HG02759 (cell line): Measurements from ENCODE around the gene PKHD1.

Experiments
- ATAC-seq: cut with Tn5 transposase; IDR thresholded peaks from one replicate; pipeline ENCODE4 v1.9.1; 2021; ENCODE audit warnings: mild to moderate bottlenecking, moderate library complexity; ENCODE audit not compliant: unreplicated experiment

Gene PKHD1

GRCh38 chr6:51651132-51651817 is 436.1 kb downstream of the PKHD1 start:
- no peak for ATAC-seq

GRCh38 chr6:51648774-51649173 is 438.6 kb downstream of the PKHD1 start:
- no peak for ATAC-seq

- ATAC-seq: no peak
These were observed 439.2 kb downstream of the PKHD1 start for GRCh38 chr6:51648236-51648635.

- no peak for ATAC-seq
These were observed 443.0 kb downstream of the PKHD1 start for GRCh38 chr6:51644426-51644825.

- no peak for ATAC-seq
These were observed 447.4 kb downstream of the PKHD1 start for GRCh38 chr6:51640021-51640420.

DNA sequence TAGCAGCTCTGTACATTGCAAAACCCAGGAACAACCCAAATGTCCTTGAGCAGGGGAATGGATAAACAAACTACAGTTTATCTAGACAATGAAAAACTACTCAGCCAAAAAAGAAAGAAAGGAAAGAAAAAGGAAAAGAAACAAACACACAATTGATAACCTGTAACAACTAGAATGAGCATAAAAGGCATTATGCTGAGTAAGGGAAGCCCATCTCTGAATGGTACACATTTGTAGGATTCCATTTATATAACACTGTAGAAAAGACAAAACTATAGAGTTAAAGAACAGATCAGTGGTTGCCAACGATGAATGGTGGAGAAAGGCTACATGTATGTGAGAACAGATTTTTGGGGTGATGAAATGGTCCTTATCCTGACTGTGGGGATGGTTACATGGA is 454.0 kb downstream of the PKHD1 start:
- ATAC-seq: no peak

DNA sequence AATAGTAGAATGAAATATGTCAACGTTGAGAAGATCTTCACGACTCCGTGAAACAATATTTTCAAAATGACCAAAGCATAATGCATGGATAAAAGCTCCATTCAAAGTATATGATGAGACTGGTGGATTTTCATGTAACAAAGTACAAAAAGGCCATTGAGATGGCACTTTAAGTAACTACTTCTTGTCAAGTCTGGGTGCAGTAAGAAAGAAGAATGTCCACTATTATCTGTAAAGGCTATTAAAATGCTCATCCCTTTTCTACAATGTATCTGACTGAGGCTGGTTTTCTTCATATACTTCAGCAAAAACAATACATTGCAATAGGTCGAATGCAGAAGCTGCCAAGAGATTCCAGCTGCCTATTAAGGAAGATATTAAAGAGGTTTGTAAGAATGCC is 457.4 kb downstream of the PKHD1 start:
- ATAC-seq: no peak

DNA sequence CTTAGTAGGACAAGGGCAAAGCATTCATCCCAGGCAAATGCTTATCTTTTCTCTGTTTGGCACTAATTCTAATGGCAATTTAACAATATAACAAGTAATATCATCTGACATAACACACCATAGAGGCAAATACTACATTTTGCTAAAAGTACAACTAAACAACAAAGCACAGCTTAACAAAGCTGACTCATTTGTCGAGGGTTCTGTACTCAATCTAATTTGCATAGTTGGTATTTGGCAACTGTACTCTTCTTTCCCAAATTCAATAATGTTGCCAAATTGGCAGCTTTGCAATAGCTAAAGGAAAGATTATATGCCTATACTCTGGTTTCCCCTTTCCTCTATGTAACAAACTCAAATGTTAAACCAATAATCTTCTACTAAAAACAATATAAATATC is 461.0 kb downstream of the PKHD1 start:
- no peak for ATAC-seq

DNA sequence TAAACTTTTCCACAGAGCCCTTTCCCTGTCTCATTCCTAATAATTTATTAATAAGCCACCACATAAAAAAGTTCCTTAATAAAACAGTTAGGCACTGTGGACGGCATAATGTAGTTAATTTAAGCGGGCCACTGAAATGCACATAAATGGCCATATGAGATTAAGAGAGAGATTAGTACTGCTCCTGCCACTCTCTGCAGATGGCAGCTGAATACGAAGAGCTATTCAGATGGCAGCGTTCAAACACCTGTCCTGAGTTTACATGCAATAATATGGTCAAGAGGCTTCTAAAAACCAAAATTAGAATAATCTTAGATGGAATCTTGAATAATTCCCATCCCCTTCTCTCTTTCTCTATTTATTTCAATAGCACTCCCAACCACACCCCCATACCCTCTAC is 461.8 kb downstream of the PKHD1 start:
- no peak for ATAC-seq

GRCh38 chr6:51620971-51621370 is 466.4 kb downstream of the PKHD1 start:
- ATAC-seq: no peak

DNA sequence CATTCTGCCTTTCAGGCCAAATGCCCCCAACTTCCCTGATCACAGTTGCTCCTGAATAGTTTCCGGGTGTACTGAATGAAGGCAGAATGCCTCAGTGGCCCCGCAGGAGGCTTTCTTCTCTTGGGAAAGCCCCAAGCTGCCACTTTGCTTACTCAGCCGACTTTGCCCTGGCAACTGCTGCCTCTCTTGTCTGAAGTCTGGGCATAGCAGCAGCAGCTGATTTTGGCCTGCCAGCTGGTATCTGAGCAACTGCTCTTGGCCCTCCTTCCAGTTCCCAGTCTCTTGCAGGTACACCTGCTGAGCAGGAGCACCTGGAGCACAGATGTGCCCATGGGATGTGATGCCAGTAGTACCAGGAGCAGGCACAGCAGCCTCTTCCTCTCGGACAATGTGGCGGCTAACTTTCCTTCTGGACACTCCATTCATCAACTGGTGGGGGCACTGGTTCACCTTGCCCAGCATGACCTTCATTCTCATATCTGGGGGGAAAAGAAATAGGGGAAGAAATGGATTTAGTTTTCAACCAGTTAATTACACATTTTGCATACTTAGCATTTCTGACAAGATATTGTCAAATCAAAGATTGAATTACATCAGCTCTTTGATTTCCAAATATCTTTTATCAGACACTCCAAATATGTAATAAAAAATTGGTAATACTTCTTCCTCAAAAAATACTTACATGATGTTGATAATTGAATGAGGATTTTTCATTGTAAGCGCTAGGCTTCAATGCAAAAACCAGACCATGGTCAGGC is 468.2 kb downstream of the PKHD1 start:
- ATAC-seq: peak; percentile 34

GRCh38 chr6:51618563-51618962 is 468.9 kb downstream of the PKHD1 start:
- peak; percentile 59 for ATAC-seq

DNA sequence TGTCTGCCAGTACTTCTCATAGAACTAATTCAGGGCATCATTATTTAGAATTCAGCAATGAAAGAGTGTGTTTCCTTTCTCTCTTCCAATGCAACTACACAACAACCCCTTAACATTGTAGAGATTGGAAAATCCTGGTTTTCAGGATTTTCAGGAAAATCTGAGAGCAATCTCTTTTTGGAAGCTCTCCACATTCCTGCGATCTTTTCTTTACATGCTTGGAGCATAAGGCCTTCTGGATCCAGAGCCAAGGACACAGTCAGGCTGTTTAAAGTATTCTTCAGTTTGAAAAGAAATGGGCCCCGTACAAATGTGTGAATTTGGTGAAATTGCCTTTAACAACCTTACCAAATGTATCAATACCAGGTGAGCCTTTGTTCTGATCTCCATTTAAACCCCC is 469.7 kb downstream of the PKHD1 start:
- ATAC-seq: no peak

- no peak for ATAC-seq
These were observed 471.2 kb downstream of the PKHD1 start for GRCh38 chr6:51616243-51616642.

- no peak for ATAC-seq
These were observed 472.7 kb downstream of the PKHD1 start for GRCh38 chr6:51614725-51615124.

DNA sequence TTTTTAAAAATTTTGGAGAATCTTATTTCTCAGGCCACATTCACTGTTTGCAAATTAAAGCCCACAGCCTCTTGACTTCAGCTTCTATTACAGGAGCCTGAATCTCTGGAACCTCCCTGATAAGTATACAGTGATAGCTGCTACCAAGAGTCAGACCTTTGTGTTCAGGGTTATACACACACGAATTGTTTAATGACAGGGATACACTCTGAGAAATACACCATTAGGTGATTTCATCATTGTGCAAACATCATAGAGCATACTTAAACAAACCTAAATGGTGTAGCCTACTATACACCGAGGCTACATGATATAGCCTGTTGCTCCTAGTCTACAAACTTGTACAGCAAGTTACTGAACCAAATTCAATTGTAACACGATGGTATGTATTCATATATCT is 473.9 kb downstream of the PKHD1 start:
- no peak for ATAC-seq

- ATAC-seq: no peak
These were observed 478.5 kb downstream of the PKHD1 start for GRCh38 chr6:51608932-51609331.

DNA sequence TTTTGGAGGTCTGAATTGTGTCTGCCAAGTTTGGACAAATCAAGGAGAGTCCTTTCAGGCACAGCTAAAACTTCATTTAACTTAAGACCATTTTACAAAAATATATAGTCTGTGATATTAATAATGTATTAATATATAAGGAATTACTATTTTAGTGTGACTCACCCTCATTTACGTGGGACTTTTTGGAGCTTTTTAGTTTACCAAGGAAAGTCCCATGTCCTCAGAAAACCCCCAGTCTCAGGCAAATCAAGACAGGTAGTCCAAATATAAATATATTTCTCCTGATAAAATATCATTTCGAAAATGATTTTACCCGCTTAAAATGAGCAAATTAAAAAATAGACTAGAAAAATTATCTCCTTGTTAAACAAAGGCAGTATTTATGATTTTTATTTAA is 479.0 kb downstream of the PKHD1 start:
- ATAC-seq: no peak

- no peak for ATAC-seq
These were observed 486.9 kb downstream of the PKHD1 start for GRCh38 chr6:51600514-51600913.

- ATAC-seq: no peak
These were observed 489.2 kb downstream of the PKHD1 start for GRCh38 chr6:51598171-51598570.

DNA sequence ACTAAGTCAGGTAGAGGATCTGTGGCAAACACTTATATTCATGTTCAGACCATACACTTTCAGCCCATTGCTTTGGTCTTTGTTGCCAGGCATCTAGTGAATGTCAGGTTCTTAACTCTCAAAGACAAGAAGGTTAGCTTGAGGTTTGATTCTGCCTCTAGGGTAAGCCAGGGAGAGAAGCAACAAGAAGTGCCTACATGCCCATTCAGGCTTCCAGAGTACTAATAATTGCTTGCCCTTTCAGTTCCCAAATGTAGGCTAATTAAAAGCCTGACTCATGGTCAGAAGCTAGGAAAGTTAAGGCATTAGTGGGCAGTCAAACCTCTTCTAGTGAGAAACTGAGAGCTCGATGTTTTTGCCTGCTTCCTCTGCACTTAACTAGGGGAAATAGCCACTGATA is 492.4 kb downstream of the PKHD1 start:
- ATAC-seq: no peak

DNA sequence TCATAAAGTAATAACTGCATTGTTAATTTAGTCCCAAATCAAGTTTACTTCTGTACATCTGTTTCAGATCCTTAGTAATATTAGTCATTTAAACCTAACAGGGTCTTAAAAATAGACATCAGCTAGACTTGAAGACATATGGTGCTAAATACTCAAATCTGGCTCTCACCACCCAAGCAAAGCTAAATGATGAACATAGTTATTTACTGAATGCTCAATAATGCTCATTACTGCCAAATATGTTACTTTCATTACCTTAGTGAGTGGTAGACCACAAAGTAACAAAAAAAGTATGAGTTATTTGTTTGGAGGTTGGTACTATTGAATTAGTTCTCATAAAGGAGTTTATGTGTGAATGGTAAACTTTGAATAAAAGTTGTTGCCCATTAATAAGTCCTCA is 502.1 kb downstream of the PKHD1 start:
- no peak for ATAC-seq

- ATAC-seq: no peak
These were observed 503.2 kb downstream of the PKHD1 start for GRCh38 chr6:51584163-51584562.
